HG03139 (cell line): ENCODE measurements around the gene ZNF584.
A peak's percentile ranks its signal among the peaks of the same experiment; 100 is the strongest.

ENCODE experiments used
- ATAC-seq: cut with Tn5 transposase; IDR thresholded peaks from one replicate; pipeline ENCODE4 v1.9.1; 2021; ENCODE audit not compliant: unreplicated experiment

The ZNF584 gene

GRCh38 chr19:58460039-58460438, 51.6 kb downstream of the ZNF584 start:
- ATAC-seq: no peak

- peak; percentile 8 for ATAC-seq
Measured at GRCh38 chr19:58466089-58466759, 57.8 kb downstream of the ZNF584 start.

DNA sequence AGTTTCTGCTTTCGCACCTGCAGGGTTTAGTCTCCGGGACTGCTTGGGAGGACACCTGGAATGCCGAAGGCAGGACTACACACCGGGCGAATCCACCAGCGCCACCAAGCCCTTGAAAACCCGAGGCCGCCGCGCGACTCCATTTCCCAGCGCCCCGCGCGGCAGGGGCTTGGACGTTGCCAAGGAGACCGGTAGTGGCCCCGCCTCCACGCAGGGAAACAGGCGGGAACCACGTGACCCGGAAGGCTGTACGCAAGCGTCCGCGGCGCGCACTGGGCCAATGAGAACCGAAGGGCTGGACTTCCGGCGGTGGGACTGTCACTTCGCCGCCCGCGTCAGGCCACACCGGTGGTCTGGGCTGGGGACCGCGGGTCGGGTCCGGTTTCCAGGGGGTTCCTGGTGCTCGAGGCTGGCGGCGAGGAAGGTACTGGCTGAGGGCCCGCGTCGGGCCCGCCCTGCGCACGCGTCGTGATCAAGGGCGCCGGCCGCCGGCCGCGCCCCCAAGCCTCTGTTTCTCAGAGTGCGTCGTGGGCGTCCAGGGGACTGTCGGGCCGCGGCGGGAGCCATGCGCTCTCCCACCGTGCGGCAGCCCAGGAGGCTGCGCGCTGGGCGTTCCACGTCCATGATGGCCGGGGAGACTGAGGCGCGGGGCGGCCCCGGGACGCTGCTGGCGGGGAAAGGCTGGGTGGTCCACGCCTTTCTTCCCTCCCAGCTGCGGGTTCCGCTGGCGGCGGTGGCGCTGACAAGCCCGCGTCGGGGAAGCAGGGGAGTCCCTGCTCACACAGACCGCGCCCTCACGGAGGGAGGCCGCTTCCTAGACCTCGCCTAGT, 58.5 kb downstream of the ZNF584 start, which contains the start of gene ZNF324:
TSS of gene ZNF324 (plus strand) at position 321 of the 830 bp plus-strand sequence. CDS start 2,106 bp downstream, outside the sequence.
- peak; percentile 86 for ATAC-seq
